Tibial artery (tissue), 4 donors: ENCODE data around the gene NIPSNAP3A.
"Not testable (repeated sequence)": the region's sequence is repeated elsewhere in the genome, so short reads cannot be mapped to it uniquely, and the experiment has no call there.

Experiments
- DNase-seq, 2 donors: peaks; one replicate each; pipeline ENCODE4 v3.0.0-alpha.2; 2019
- H3K27ac ChIP-seq, 2 donors: fragments of 200-600 bp; sonication (generic) in 1 of 2; 1 replicate in 1 of 2; 2 replicates in 1 of 2; pipeline ENCODE4 v1.5.1; 2018 to 2019; ENCODE audit warnings: mild to moderate bottlenecking in 1 of 2
- H3K27me3 ChIP-seq, 2 donors: fragments of 200-600 bp; sonication (generic) in 1 of 2; one replicate each; pipeline versions ENCODE4 v1.5.1 to v1.6.0; 2016 to 2019
- H3K36me3 ChIP-seq, 3 donors: fragments of 200-600 bp; sonication (generic) in 2 of 3; one replicate each; pipeline ENCODE4 v1.5.1; 2016 to 2019; ENCODE audit warnings: mild to moderate bottlenecking in 2 of 3
- H3K4me1 ChIP-seq, 4 donors: fragments of 200-600 bp; sonication (generic) in 2 of 4; 1 replicate in 3 of 4; 2 replicates in 1 of 4; pipeline ENCODE4 v1.5.1; 2016 to 2019
- H3K4me3 ChIP-seq, 2 donors: fragments of 200-600 bp; sonication (generic) in 1 of 2; 1 replicate in 1 of 2; 2 replicates in 1 of 2; pipeline ENCODE4 v1.5.1; 2018 to 2019; ENCODE audit warnings: mild to moderate bottlenecking in 2 of 2
- H3K9me3 ChIP-seq, 3 donors: fragments of 200-600 bp; sonication (generic) in 1 of 3; one replicate each; pipeline ENCODE4 v1.5.1; 2016 to 2019
- CTCF ChIP-seq, 2 experiments: fragments of 200-600 bp in 1 of 2; fragments of 450-650 bp in 1 of 2; IDR thresholded peaks; one replicate each; pipeline ENCODE4 v1.5.1; 2017 to 2019; ENCODE audit warnings: antibody characterized with exemption in 2 of 2, mild to moderate bottlenecking in 1 of 2, moderate library complexity in 1 of 2
- intact Hi-C: fragments of 100-400 bp; cut with DNase I; formaldehyde crosslinking; loops from one replicate; pipeline ENCODE4 v1.15.0; 2023; ENCODE audit warnings: low total_unique reads

NIPSNAP3A gene

GRCh38 chr9:104766025-104766424 is 18.5 kb downstream of the NIPSNAP3A start:
- peaks cover 0 to 8% (median 6%) of the 10 kb centered on the region in 4 donors for H3K4me1 ChIP-seq
- H3K27ac ChIP-seq: no peak overlapping the region
- DNase-seq: no peak
- no peaks in the 10 kb centered on the region for H3K9me3 ChIP-seq
- no peak for TF ChIP-seq CTCF (IDR thresholded peaks at IDR 0.05)
- H3K27me3 ChIP-seq: no peaks in the 10 kb centered on the region
- H3K36me3 ChIP-seq: no peaks in the 10 kb centered on the region
- intact Hi-C loops: no loop called here
- no peak overlapping the region for H3K4me3 ChIP-seq

GRCh38 chr9:104767507-104767906 is 20.0 kb downstream of the NIPSNAP3A start:
- no peaks in the 10 kb centered on the region for H3K27me3 ChIP-seq
- H3K9me3 ChIP-seq: no peaks in the 10 kb centered on the region
- intact Hi-C loops: no loop called here
- H3K27ac ChIP-seq: no peak overlapping the region
- no peak for TF ChIP-seq CTCF (IDR thresholded peaks at IDR 0.05)
- peaks cover 0 to 12% (median 6%) of the 10 kb centered on the region in 4 donors for H3K4me1 ChIP-seq
- H3K4me3 ChIP-seq: no peak overlapping the region
- H3K36me3 ChIP-seq: no peaks in the 10 kb centered on the region
- DNase-seq: no peak

GRCh38 chr9:104769029-104769428 is 21.5 kb downstream of the NIPSNAP3A start:
- H3K4me3 ChIP-seq, H3K9me3 ChIP-seq, H3K27ac ChIP-seq, H3K36me3 ChIP-seq, DNase-seq, H3K27me3 ChIP-seq, intact Hi-C loops: not testable (repeated sequence)
- peaks cover 0 to 24% (median 7%) of the 10 kb centered on the region in 4 donors for H3K4me1 ChIP-seq

GRCh38 chr9:104769655-104770054 is 22.2 kb downstream of the NIPSNAP3A start:
- DNase-seq: no peak
- H3K36me3 ChIP-seq: no peaks in the 10 kb centered on the region
- no peak for TF ChIP-seq CTCF (IDR thresholded peaks at IDR 0.05)
- H3K27me3 ChIP-seq: no peaks in the 10 kb centered on the region
- H3K27ac ChIP-seq: no peak overlapping the region
- H3K9me3 ChIP-seq: no peaks in the 10 kb centered on the region
- peaks cover 0 to 25% (median 6%) of the 10 kb centered on the region in 4 donors for H3K4me1 ChIP-seq
- intact Hi-C loops: no loop called here
- H3K4me3 ChIP-seq: no peak overlapping the region

- H3K4me3 ChIP-seq: no peak overlapping the region
- no peaks in the 10 kb centered on the region for H3K9me3 ChIP-seq
- intact Hi-C loops: no loop called here
- H3K27ac ChIP-seq: peak overlapping the region; percentile 58 to 62
- DNase-seq: peak in 1 of 2 donors; percentile 64
- TF ChIP-seq CTCF (IDR thresholded peaks at IDR 0.05): no peak
- H3K4me1 ChIP-seq: peaks cover 0 to 36% (median 10%) of the 10 kb centered on the region in 4 donors
- no peaks in the 10 kb centered on the region for H3K27me3 ChIP-seq
- peaks cover 0 to 7% (median 0%) of the 10 kb centered on the region in 3 donors for H3K36me3 ChIP-seq
Measured at GRCh38 chr9:104772714-104773510, 25.4 kb downstream of the NIPSNAP3A start.

- peaks cover 0 to 36% (median 10%) of the 10 kb centered on the region in 4 donors for H3K4me1 ChIP-seq
- no peak for DNase-seq
- no peak overlapping the region for H3K27ac ChIP-seq
- peaks cover 0 to 7% (median 0%) of the 10 kb centered on the region in 3 donors for H3K36me3 ChIP-seq
- intact Hi-C loops: no loop called here
- H3K9me3 ChIP-seq: no peaks in the 10 kb centered on the region
- no peak overlapping the region for H3K4me3 ChIP-seq
- no peaks in the 10 kb centered on the region for H3K27me3 ChIP-seq
- TF ChIP-seq CTCF (IDR thresholded peaks at IDR 0.05): no peak
Measured at GRCh38 chr9:104774132-104774531, 26.6 kb downstream of the NIPSNAP3A start.
